Right cardiac atrium (tissue), 5 donors: ENCODE results near the gene IL3. TPM values are rescaled to one million over a fixed set of nuclear protein-coding genes. Genes with fewer than 3 reads are reported as not detected.
"Not testable (repeated sequence)": the region's sequence is repeated elsewhere in the genome, so short reads cannot be mapped to it uniquely, and the experiment has no call there.

Experiments
- ATAC-seq, 2 donors: fragments of 200-7000 bp; cut with Tn5 transposase; one replicate each; pipeline versions ENCODE4 v1.8.0 to v1.9.1; 2020; ENCODE audit warnings: moderate library complexity in 2 of 2, mild to moderate bottlenecking in 1 of 2
- DNase-seq, 3 donors: peaks; one replicate each; pipeline ENCODE4 v3.0.0-alpha.2; 2020
- H3K27ac ChIP-seq: one replicate; pipeline ENCODE4 v1.5.1; 2013; ENCODE audit warnings: mild to moderate bottlenecking, low read length, control low read depth, moderate library complexity
- H3K27me3 ChIP-seq: one replicate; pipeline ENCODE4 v1.6.1; 2013; ENCODE audit not compliant: control insufficient read depth, insufficient read depth
- H3K4me1 ChIP-seq: one replicate; pipeline ENCODE4 v1.6.1; 2013; ENCODE audit warnings: low read length; ENCODE audit not compliant: control insufficient read depth, insufficient read depth
- H3K4me3 ChIP-seq: one replicate; pipeline ENCODE4 v1.5.1; 2013; ENCODE audit warnings: low read length, control low read depth
- H3K9me3 ChIP-seq: one replicate; pipeline ENCODE4 v1.6.1; 2013; ENCODE audit warnings: low read length; ENCODE audit not compliant: control insufficient read depth
- WGBS: extraction: QIAGEN DNeasy Blood & Tissue Kit; methylation state at CpG from one replicate; pipeline ENCODE4 v1.1.7; 2013; 5-methylcytosine and 5-hydroxymethylcytosine counted together
- intact Hi-C, 4 donors: fragments of 100-400 bp; cut with DNase I; formaldehyde crosslinking; loops; one replicate each; pipeline versions ENCODE4 v1.11.0 to v1.14.0; 2022 to 2023
- polyA plus RNA-seq: library from polyadenylated mRNA; stranded (reverse); fragments of 200-250 nt; gene quantifications from one replicate; pipeline ENCODE4 v1.2.3, GENCODE V29; 2013
- total RNA-seq, 4 donors: library from RNA; stranded (reverse); fragmentation: NEBNext Ultra II Directional; extraction: Animal tissue kit (Norgen Biotek cat#: 25700); gene quantifications; one replicate each; pipeline ENCODE4 v1.2.1, GENCODE V29; 2021
- donor health status: healthy with polysubstance abuse.
- donor health status: DM: no; HTN: yes; CAD: no.
- donor health status: DM: no; HTN: no; CAD: no.
- donor health status: DM: no; HTN: yes; CAD: no; lungs with severe emphysema.
- donor health status: DM: yes; HTN: yes; CAD: no.

IL3 gene
- total and polyA plus RNA-seq, 5 donors, result not detected

GRCh38 chr5:132108495-132108894 lies 48.0 kb downstream of the IL3 start:
- DNase-seq, H3K9me3 ChIP-seq, H3K4me3 ChIP-seq, H3K27ac ChIP-seq, ATAC-seq, intact Hi-C loops, H3K4me1 ChIP-seq, H3K27me3 ChIP-seq: not testable (repeated sequence)
- 94% methylated on average over 1 of the region's 1 CpG for WGBS

- 97% methylated on average over 4 of the region's 4 CpGs for WGBS
- H3K9me3 ChIP-seq, ATAC-seq, H3K27ac ChIP-seq, DNase-seq, intact Hi-C loops, H3K4me1 ChIP-seq, H3K4me3 ChIP-seq, H3K27me3 ChIP-seq: not testable (repeated sequence)
Measured at GRCh38 chr5:132108957-132109356, 48.5 kb downstream of the IL3 start.

GRCh38 chr5:132109494-132110053 lies 49.1 kb downstream of the IL3 start:
- WGBS, result 78% methylated on average over 3 of the region's 3 CpGs
- Histone ChIP-seq H3K27me3 (no peaks in the 10 kb centered on the region), H3K4me1 (no peaks in the 10 kb centered on the region), H3K4me3 (no peak overlapping the region), H3K27ac (no peak overlapping the region), H3K9me3 (no peaks in the 10 kb centered on the region)
- ATAC-seq, result no peak
- intact Hi-C loops, result no loop called here
- no peak for DNase-seq

- 63% methylated on average over 3 of the region's 3 CpGs for WGBS
- ATAC-seq (no peak), DNase-seq (no peak)
- no peak overlapping the region for H3K27ac ChIP-seq
- H3K4me1 ChIP-seq, result no peaks in the 10 kb centered on the region
- no peak overlapping the region for H3K4me3 ChIP-seq
- no peaks in the 10 kb centered on the region for H3K9me3 ChIP-seq
- intact Hi-C loops, result no loop called here
- no peaks in the 10 kb centered on the region for H3K27me3 ChIP-seq
Measured at GRCh38 chr5:132110195-132110594, 49.7 kb downstream of the IL3 start.

GRCh38 chr5:132110930-132111329 lies 50.5 kb downstream of the IL3 start:
- H3K27me3 ChIP-seq, result no peaks in the 10 kb centered on the region
- no peak for ATAC-seq
- no peak for DNase-seq
- intact Hi-C loops, result no loop called here
- H3K9me3 ChIP-seq, result no peaks in the 10 kb centered on the region
- H3K27ac ChIP-seq, result no peak overlapping the region
- no peak overlapping the region for H3K4me3 ChIP-seq
- no peaks in the 10 kb centered on the region for H3K4me1 ChIP-seq

- Histone ChIP-seq H3K4me3 (no peak overlapping the region), H3K27me3 (no peaks in the 10 kb centered on the region), H3K9me3 (no peaks in the 10 kb centered on the region), H3K4me1 (no peaks in the 10 kb centered on the region), H3K27ac (no peak overlapping the region)
- WGBS, result 86% methylated on average over 3 of the region's 3 CpGs
- intact Hi-C loops, result no loop called here
- ATAC-seq (no peak), DNase-seq (no peak)
Measured at GRCh38 chr5:132112111-132112510, 51.7 kb downstream of the IL3 start.

Other genes with a start within 250 kb of the IL3 start
- gene MEIKIN, start 115.0 kb upstream of the IL3 start, total RNA-seq, result under 1 TPM in 1 of 4 donors, not detected in 3; 0.20 TPM
- gene MEIKIN, start 115.0 kb upstream of the IL3 start, polyA plus RNA-seq, result 0.20 TPM
- 1 to 10 TPM; 1.7 to 6.7 (median 4.3) TPM for gene ACSL6, start 49.0 kb upstream of the IL3 start, total RNA-seq
- gene ACSL6, start 49.0 kb upstream of the IL3 start, polyA plus RNA-seq, result 2.7 TPM
- not detected for gene CSF2, start 13.1 kb downstream of the IL3 start, total RNA-seq
- not detected for gene CSF2, start 13.1 kb downstream of the IL3 start, polyA plus RNA-seq
- 100 to 1,000 TPM in 1 of 4 donors, 10 to 100 TPM in 3; 58.9 to 103 (median 71.8) TPM for gene P4HA2, start 167.2 kb downstream of the IL3 start, total RNA-seq
- gene P4HA2, start 167.2 kb downstream of the IL3 start, polyA plus RNA-seq, result 51.9 TPM
- gene PDLIM4, start 197.0 kb downstream of the IL3 start, total RNA-seq, result 100 to 1,000 TPM in 1 of 4 donors, 10 to 100 TPM in 3; 47.8 to 113 (median 54.3) TPM
- gene PDLIM4, start 197.0 kb downstream of the IL3 start, polyA plus RNA-seq, result 35.0 TPM
- 1 to 10 TPM; 1.9 to 6.5 (median 2.4) TPM for gene SLC22A4, start 233.7 kb downstream of the IL3 start, total RNA-seq
- gene SLC22A4, start 233.7 kb downstream of the IL3 start, polyA plus RNA-seq, result 0.86 TPM